Lower leg skin (tissue), 3 donors: ENCODE results near the gene TAS2R8.

Source experiments
- CTCF ChIP-seq, 3 donors: fragments of 450-650 bp; IDR thresholded peaks; one replicate each; pipeline ENCODE4 v1.5.1; 2016; ENCODE audit warnings: antibody characterized with exemption in 3 of 3, mild to moderate bottlenecking in 3 of 3, moderate library complexity in 2 of 3
- POLR2A ChIP-seq, 2 donors: fragments of 450-650 bp; IDR thresholded peaks; one replicate each; pipeline ENCODE4 v1.6.1; 2016 to 2017; ENCODE audit warnings: antibody characterized with exemption in 2 of 2, mild to moderate bottlenecking in 1 of 2, moderate library complexity in 1 of 2

GRCh38 chr12:10779103-10779502 lies 28.0 kb downstream of the TAS2R8 start:
- TF ChIP-seq CTCF (IDR thresholded peaks at IDR 0.05) (no peak), POLR2A (IDR thresholded peaks at IDR 0.05) (no peak)
